Measurements from ENCODE around the gene GMPPA. TPM values are rescaled to one million over a fixed set of nuclear protein-coding genes. Genes with fewer than 3 reads are reported as not detected.
A peak's percentile ranks its signal among the peaks of the same experiment; 100 is the strongest.

GMPPA gene
- total RNA-seq, 1 experiment from 2014 or later = 47.0 TPM

GRCh38 chr2:219474285-219475060 is 24.2 kb upstream of the GMPPA start:
- no peaks in the 10 kb centered on the region for H3K9me3 ChIP-seq (replicated peaks)
- H3K27ac ChIP-seq = no peak overlapping the region
- peaks cover 6% of the 10 kb centered on the region for H3K4me1 ChIP-seq (replicated peaks)
- H3K4me3 ChIP-seq = no peak overlapping the region
- no peak for DNase-seq (ENCODE audit: low read depth in 1 of 2, low spot score in 2 of 2)
- H3K27me3 ChIP-seq (replicated peaks) = no peaks in the 10 kb centered on the region
- no peaks in the 10 kb centered on the region for H3K36me3 ChIP-seq

GRCh38 chr2:219475278-219475677 is 23.4 kb upstream of the GMPPA start:
- DNase-seq (ENCODE audit: low read depth in 1 of 2, low spot score in 2 of 2) = no peak
- H3K9me3 ChIP-seq (replicated peaks) = no peaks in the 10 kb centered on the region
- H3K27ac ChIP-seq = no peak overlapping the region

GRCh38 chr2:219475697-219476651 is 22.7 kb upstream of the GMPPA start:
- peak; percentile 53 to 65 for DNase-seq (ENCODE audit: low read depth in 1 of 2, low spot score in 2 of 2)
- Histone ChIP-seq H3K27me3 (replicated peaks) (no peaks in the 10 kb centered on the region), H3K27ac (no peak overlapping the region), H3K36me3 (no peaks in the 10 kb centered on the region), H3K4me3 (no peak overlapping the region), H3K4me1 (replicated peaks) (no peaks in the 10 kb centered on the region), H3K9me3 (replicated peaks) (no peaks in the 10 kb centered on the region)

More at GRCh38 chr2:219475278-219475677, 23.4 kb upstream of the GMPPA start:
- H3K4me1 ChIP-seq (replicated peaks) = no peaks in the 10 kb centered on the region
- no peaks in the 10 kb centered on the region for H3K27me3 ChIP-seq (replicated peaks)
- no peaks in the 10 kb centered on the region for H3K36me3 ChIP-seq
- no peak overlapping the region for H3K4me3 ChIP-seq

GRCh38 chr2:219476652-219477151 is 22.0 kb upstream of the GMPPA start:
- Histone ChIP-seq H3K36me3 (no peaks in the 10 kb centered on the region), H3K4me3 (no peak overlapping the region), H3K4me1 (replicated peaks) (no peaks in the 10 kb centered on the region), H3K27me3 (replicated peaks) (no peaks in the 10 kb centered on the region), H3K9me3 (replicated peaks) (no peaks in the 10 kb centered on the region), H3K27ac (no peak overlapping the region)
- no peak for DNase-seq (ENCODE audit: low read depth in 1 of 2, low spot score in 2 of 2)

GRCh38 chr2:219477179-219477578 is 21.5 kb upstream of the GMPPA start:
- Histone ChIP-seq H3K4me3 (no peak overlapping the region), H3K27me3 (replicated peaks) (no peaks in the 10 kb centered on the region), H3K4me1 (replicated peaks) (no peaks in the 10 kb centered on the region), H3K27ac (no peak overlapping the region), H3K9me3 (replicated peaks) (no peaks in the 10 kb centered on the region), H3K36me3 (no peaks in the 10 kb centered on the region)
- no peak for DNase-seq (ENCODE audit: low read depth in 1 of 2, low spot score in 2 of 2)

- Histone ChIP-seq H3K27me3 (replicated peaks) (no peaks in the 10 kb centered on the region; the same call in 1 of the 2 replicates), H3K9me3 (replicated peaks) (no peaks in the 10 kb centered on the region), H3K4me1 (replicated peaks) (no peaks in the 10 kb centered on the region), H3K27ac (no peak overlapping the region), H3K36me3 (no peaks in the 10 kb centered on the region), H3K4me3 (no peak overlapping the region)
- no peak for DNase-seq (ENCODE audit: low read depth in 1 of 2, low spot score in 2 of 2)
These were observed 20.9 kb upstream of the GMPPA start for GRCh38 chr2:219477815-219478214.

GRCh38 chr2:219478916-219479315 is 19.8 kb upstream of the GMPPA start:
- H3K9me3 ChIP-seq (replicated peaks) = no peaks in the 10 kb centered on the region
- no peaks in the 10 kb centered on the region; the same call in 1 of the 2 replicates for H3K4me1 ChIP-seq (replicated peaks)
- H3K27me3 ChIP-seq (replicated peaks) = peaks cover 5% of the 10 kb centered on the region; the same call in 1 of the 2 replicates
- H3K36me3 ChIP-seq = no peaks in the 10 kb centered on the region
- no peak overlapping the region for H3K4me3 ChIP-seq
- no peak overlapping the region for H3K27ac ChIP-seq
- DNase-seq (ENCODE audit: low read depth in 1 of 2, low spot score in 2 of 2) = no peak

- no peak for DNase-seq (ENCODE audit: low read depth in 1 of 2, low spot score in 2 of 2)
- no peak overlapping the region for H3K27ac ChIP-seq
- H3K4me1 ChIP-seq (replicated peaks) = peaks cover 8% of the 10 kb centered on the region
- no peaks in the 10 kb centered on the region for H3K36me3 ChIP-seq
- peaks cover 16% of the 10 kb centered on the region for H3K27me3 ChIP-seq (replicated peaks)
- no peak overlapping the region for H3K4me3 ChIP-seq
- no peaks in the 10 kb centered on the region for H3K9me3 ChIP-seq (replicated peaks)
These were observed 18.7 kb upstream of the GMPPA start for GRCh38 chr2:219480004-219480403.

GRCh38 chr2:219482674-219483405 is 15.9 kb upstream of the GMPPA start:
- peaks cover 8% of the 10 kb centered on the region for H3K4me1 ChIP-seq (replicated peaks)
- no peak overlapping the region for H3K4me3 ChIP-seq
- peaks cover 37% of the 10 kb centered on the region for H3K27me3 ChIP-seq (replicated peaks)
- no peak overlapping the region for H3K27ac ChIP-seq
- no peaks in the 10 kb centered on the region for H3K9me3 ChIP-seq (replicated peaks)
- H3K36me3 ChIP-seq = no peaks in the 10 kb centered on the region
- no peak for DNase-seq (ENCODE audit: low read depth in 1 of 2, low spot score in 2 of 2)

GRCh38 chr2:219483451-219484342 is 15.0 kb upstream of the GMPPA start:
- peaks cover 37% of the 10 kb centered on the region for H3K27me3 ChIP-seq (replicated peaks)
- H3K36me3 ChIP-seq = no peaks in the 10 kb centered on the region
- DNase-seq (ENCODE audit: low read depth in 1 of 2, low spot score in 2 of 2) = no peak
- peaks cover 8% of the 10 kb centered on the region for H3K4me1 ChIP-seq (replicated peaks)
- no peak overlapping the region for H3K4me3 ChIP-seq
- H3K9me3 ChIP-seq (replicated peaks) = no peaks in the 10 kb centered on the region
- no peak overlapping the region for H3K27ac ChIP-seq

- Histone ChIP-seq H3K27me3 (replicated peaks) (peaks cover 37% of the 10 kb centered on the region), H3K4me3 (no peak overlapping the region), H3K36me3 (no peaks in the 10 kb centered on the region), H3K27ac (no peak overlapping the region), H3K4me1 (replicated peaks) (peaks cover 8% of the 10 kb centered on the region), H3K9me3 (replicated peaks) (no peaks in the 10 kb centered on the region)
- no peak for DNase-seq (ENCODE audit: low read depth in 1 of 2, low spot score in 2 of 2)
These were observed 14.1 kb upstream of the GMPPA start for GRCh38 chr2:219484343-219485200.

GRCh38 chr2:219485201-219485580 is 13.5 kb upstream of the GMPPA start:
- H3K4me3 ChIP-seq = no peak overlapping the region
- H3K36me3 ChIP-seq = no peaks in the 10 kb centered on the region
- H3K4me1 ChIP-seq (replicated peaks) = peaks cover 8% of the 10 kb centered on the region
- DNase-seq (ENCODE audit: low read depth in 1 of 2, low spot score in 2 of 2) = no peak
- no peaks in the 10 kb centered on the region for H3K9me3 ChIP-seq (replicated peaks)
- H3K27me3 ChIP-seq (replicated peaks) = peaks cover 37% of the 10 kb centered on the region
- H3K27ac ChIP-seq = no peak overlapping the region
